Astrocyte (in vitro differentiated cells and primary cell): ENCODE results near the gene SORT1. TPM values are rescaled to one million over a fixed set of nuclear protein-coding genes. Genes with fewer than 3 reads are reported as not detected.

Experiments
- DNase-seq: peaks from one replicate; pipeline ENCODE4 v3.0.0-alpha.2; 2010; ENCODE audit warnings: low read depth
- FAIRE-seq: peaks from 2 replicates; lab custom pipeline; 2011; peaks lifted over from hg19 to GRCh38; lab: Jason Lieb, UNC
- H2AFZ ChIP-seq: 2 replicates; pipeline ENCODE4 v1.6.0; 2012; ENCODE audit warnings: low read depth, low read length, inconsistent platforms
- H3K27ac ChIP-seq: 2 replicates; pipeline ENCODE4 v1.5.1; 2011; ENCODE audit warnings: low read depth, low read length, inconsistent platforms
- H3K27me3 ChIP-seq: 2 replicates; pipeline ENCODE4 v1.6.0; 2011; ENCODE audit warnings: low read length, inconsistent platforms; ENCODE audit not compliant: insufficient read depth
- H3K36me3 ChIP-seq: 2 replicates; pipeline ENCODE4 v1.5.1; 2011; ENCODE audit warnings: low read length, inconsistent platforms; ENCODE audit not compliant: insufficient read depth
- H3K4me1 ChIP-seq: 2 replicates; pipeline ENCODE4 v1.5.1; 2011; ENCODE audit warnings: low read length, inconsistent platforms; ENCODE audit not compliant: insufficient read depth
- H3K4me2 ChIP-seq: 2 replicates; pipeline ENCODE4 v1.6.0; 2012; ENCODE audit warnings: low read length, inconsistent platforms
- H3K4me3 ChIP-seq: 2 replicates; pipeline ENCODE4 v1.5.1; 2011; ENCODE audit warnings: low read depth, mild to moderate bottlenecking, low read length, inconsistent platforms; ENCODE audit not compliant: insufficient read depth
- H3K79me2 ChIP-seq: 2 replicates; pipeline ENCODE4 v1.6.0; 2012; ENCODE audit warnings: mild to moderate bottlenecking, low read length, inconsistent platforms; ENCODE audit not compliant: insufficient read depth
- H3K9ac ChIP-seq: 2 replicates; pipeline ENCODE4 v1.6.0; 2012; ENCODE audit warnings: mild to moderate bottlenecking, low read length, inconsistent platforms
- H3K9me3 ChIP-seq: 2 replicates; pipeline ENCODE4 v1.5.1; 2012; ENCODE audit warnings: low read depth, mild to moderate bottlenecking, low read length, inconsistent platforms; ENCODE audit not compliant: insufficient read depth
- H4K20me1 ChIP-seq: 2 replicates; pipeline ENCODE4 v1.6.0; 2012; ENCODE audit warnings: low read length, inconsistent platforms; ENCODE audit not compliant: insufficient read depth
- H3K27ac Mint-ChIP-seq: one replicate; pipeline ENCODE4 v1.8.0; 2021; ENCODE audit warnings: mild to moderate bottlenecking, mixed read lengths; ENCODE audit not compliant: unreplicated experiment
- H3K27me3 Mint-ChIP-seq: one replicate; pipeline ENCODE4 v1.8.0; 2021; ENCODE audit warnings: low read depth, mixed read lengths; ENCODE audit not compliant: unreplicated experiment
- H3K36me3 Mint-ChIP-seq: one replicate; pipeline ENCODE4 v1.8.0; 2021; ENCODE audit warnings: low read depth, mixed read lengths; ENCODE audit not compliant: unreplicated experiment
- H3K4me1 Mint-ChIP-seq: one replicate; pipeline ENCODE4 v1.8.0; 2021; ENCODE audit warnings: low read depth, mixed read lengths; ENCODE audit not compliant: unreplicated experiment
- H3K4me3 Mint-ChIP-seq: one replicate; pipeline ENCODE4 v1.8.0; 2021; ENCODE audit warnings: mild to moderate bottlenecking, moderate library complexity, mixed read lengths; ENCODE audit not compliant: unreplicated experiment
- H3K9me3 Mint-ChIP-seq: one replicate; pipeline ENCODE4 v1.8.0; 2021; ENCODE audit warnings: mild to moderate bottlenecking, mixed read lengths; ENCODE audit not compliant: unreplicated experiment
- EZH2 ChIP-seq: IDR thresholded peaks from 2 replicates; pipeline ENCODE4 v1.6.1; 2012; ENCODE audit warnings: mild to moderate bottlenecking, low read length, inconsistent platforms; ENCODE audit not compliant: insufficient read depth
- total RNA-seq: library from RNA; stranded (reverse); gene quantifications from 2 replicates; pipeline ENCODE4 v1.2.1, GENCODE V29; 2021
- TF ChIP-seq, protein P1 (sequence below): IDR thresholded peaks from 2 replicates; pipeline ENCODE4 v1.5.1; 2011; ENCODE audit warnings: low read depth, mild to moderate bottlenecking, inconsistent platforms, low read length, moderate library complexity; ENCODE audit not compliant: insufficient read depth

The SORT1 gene
- total RNA-seq, 1 donor from 2014 or later: 135 TPM

DNA sequence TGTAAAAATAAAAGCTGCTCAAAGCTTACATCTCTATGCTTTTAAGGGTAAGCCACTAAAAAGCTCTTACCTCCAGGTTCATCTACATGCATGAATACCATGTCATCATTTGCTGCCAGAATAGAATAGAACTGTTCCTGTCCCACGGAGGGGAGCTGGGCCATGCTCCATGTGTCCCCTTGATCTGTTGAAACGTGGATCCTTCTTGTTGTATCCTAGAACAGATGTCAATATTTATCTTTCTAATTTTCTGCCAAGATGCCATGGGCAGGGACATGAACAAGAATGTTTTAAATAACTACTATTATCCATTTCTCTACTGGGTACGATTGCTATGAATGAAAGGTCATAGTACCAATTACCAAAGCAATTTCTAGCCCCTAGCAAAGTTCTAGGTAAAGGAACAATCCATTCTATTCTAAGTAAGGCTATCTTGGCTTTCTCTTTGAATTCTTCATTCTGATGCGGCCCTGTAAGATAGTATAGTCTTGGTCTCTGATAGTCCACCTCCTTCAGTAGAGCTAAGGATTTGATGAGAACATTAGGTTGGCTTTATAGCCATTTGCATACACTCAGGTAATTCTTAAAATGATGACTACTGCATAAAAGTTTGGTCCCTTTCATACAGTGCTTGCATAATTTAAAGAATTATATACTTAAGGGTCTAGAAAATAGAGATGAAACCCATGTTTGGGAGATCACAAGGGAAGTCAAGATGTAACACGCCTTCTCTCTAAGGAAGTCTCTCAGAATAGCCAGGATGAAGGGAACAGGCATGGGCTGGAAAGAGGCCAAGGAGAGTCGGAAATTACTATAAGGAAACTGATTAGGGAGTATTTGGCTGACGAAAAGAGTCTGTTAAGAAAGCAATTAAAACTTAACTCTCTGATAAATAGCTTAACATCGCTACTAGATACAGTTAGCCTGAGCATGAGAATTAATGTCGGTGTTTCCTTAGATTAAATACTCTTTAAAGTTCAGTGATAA is 55.5 kb downstream of the SORT1 start:
- Histone ChIP-seq H3K9me3 (no peaks in the 10 kb centered on the region), H3K79me2 (no peaks in the 10 kb centered on the region), H3K36me3 (peaks cover 37% of the 10 kb centered on the region), H3K27ac (no peak overlapping the region), H3K4me1 (no peaks in the 10 kb centered on the region), H4K20me1 (no peaks in the 10 kb centered on the region), H3K4me2 (no peak overlapping the region), H3K27me3 (no peaks in the 10 kb centered on the region), H2AFZ (no peak overlapping the region), H3K9ac (no peak overlapping the region), H3K4me3 (no peak overlapping the region)
- no peak for FAIRE-seq
- Mint-ChIP-seq H3K27ac (no peak overlapping the region), H3K36me3 (peaks cover 21% of the 10 kb centered on the region), H3K9me3 (no peaks in the 10 kb centered on the region), H3K4me3 (no peak overlapping the region), H3K4me1 (no peaks in the 10 kb centered on the region), H3K27me3 (no peaks in the 10 kb centered on the region)
- no peak for DNase-seq
- TF ChIP-seq, protein P1, sequence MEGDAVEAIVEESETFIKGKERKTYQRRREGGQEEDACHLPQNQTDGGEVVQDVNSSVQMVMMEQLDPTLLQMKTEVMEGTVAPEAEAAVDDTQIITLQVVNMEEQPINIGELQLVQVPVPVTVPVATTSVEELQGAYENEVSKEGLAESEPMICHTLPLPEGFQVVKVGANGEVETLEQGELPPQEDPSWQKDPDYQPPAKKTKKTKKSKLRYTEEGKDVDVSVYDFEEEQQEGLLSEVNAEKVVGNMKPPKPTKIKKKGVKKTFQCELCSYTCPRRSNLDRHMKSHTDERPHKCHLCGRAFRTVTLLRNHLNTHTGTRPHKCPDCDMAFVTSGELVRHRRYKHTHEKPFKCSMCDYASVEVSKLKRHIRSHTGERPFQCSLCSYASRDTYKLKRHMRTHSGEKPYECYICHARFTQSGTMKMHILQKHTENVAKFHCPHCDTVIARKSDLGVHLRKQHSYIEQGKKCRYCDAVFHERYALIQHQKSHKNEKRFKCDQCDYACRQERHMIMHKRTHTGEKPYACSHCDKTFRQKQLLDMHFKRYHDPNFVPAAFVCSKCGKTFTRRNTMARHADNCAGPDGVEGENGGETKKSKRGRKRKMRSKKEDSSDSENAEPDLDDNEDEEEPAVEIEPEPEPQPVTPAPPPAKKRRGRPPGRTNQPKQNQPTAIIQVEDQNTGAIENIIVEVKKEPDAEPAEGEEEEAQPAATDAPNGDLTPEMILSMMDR: no peak
- no peak for TF ChIP-seq EZH2

DNA sequence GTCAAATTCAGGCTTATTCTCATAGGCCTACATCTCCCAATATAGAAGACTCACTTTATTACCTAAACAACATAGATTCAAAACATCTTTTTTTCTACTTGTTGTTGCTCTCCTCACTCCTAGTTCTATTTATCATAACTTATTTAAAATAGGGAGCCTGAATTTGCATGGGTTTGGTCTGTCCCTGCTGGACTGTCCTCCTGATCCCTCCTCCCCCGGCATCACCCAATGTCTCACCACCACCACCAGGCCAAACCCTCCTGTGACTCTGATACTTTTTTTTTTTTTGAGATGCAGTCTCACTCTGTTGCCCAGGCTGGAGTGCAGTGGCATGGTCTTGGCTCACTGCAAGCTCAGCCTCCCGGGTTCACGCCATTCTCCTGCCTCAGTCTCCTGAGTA is 59.1 kb downstream of the SORT1 start:
- Histone ChIP-seq H3K4me1 (no peaks in the 10 kb centered on the region), H3K9ac (no peak overlapping the region), H3K36me3 (peaks cover 32% of the 10 kb centered on the region), H3K4me3 (no peak overlapping the region), H3K27me3 (no peaks in the 10 kb centered on the region), H3K79me2 (no peaks in the 10 kb centered on the region), H3K4me2 (no peak overlapping the region), H3K9me3 (no peaks in the 10 kb centered on the region), H4K20me1 (no peaks in the 10 kb centered on the region), H2AFZ (no peak overlapping the region), H3K27ac (no peak overlapping the region)
- no peak overlapping the region for H3K4me3 Mint-ChIP-seq
- no peaks in the 10 kb centered on the region for H3K27me3 Mint-ChIP-seq
- no peaks in the 10 kb centered on the region for H3K4me1 Mint-ChIP-seq
- peaks cover 26% of the 10 kb centered on the region for H3K36me3 Mint-ChIP-seq
- no peak overlapping the region for H3K27ac Mint-ChIP-seq
- H3K9me3 Mint-ChIP-seq: no peaks in the 10 kb centered on the region
- no peak for FAIRE-seq
- TF ChIP-seq, protein P1: no peak
- TF ChIP-seq EZH2: no peak
- DNase-seq: no peak

DNA sequence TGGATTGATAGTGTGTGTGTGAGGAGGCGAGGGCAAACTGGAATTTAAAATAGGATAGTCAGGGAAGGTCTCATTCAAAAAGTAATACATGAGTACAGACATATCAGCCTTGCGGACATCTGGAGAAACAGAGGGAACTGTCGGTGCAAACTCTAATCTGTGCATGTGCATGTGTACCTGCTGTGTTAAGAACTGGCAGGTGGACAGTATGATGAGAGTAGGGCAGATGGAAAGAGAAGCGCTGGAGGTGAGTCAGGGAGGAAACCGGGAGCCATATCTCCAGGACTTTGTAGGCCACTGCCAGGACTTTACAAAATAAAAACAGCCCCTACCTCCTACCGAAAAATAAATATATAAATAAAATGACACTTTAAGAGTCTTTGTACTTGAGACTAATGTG is 59.6 kb downstream of the SORT1 start:
- Mint-ChIP-seq H3K9me3 (no peaks in the 10 kb centered on the region), H3K27ac (no peak overlapping the region), H3K36me3 (peaks cover 28% of the 10 kb centered on the region), H3K4me3 (no peak overlapping the region), H3K27me3 (no peaks in the 10 kb centered on the region), H3K4me1 (no peaks in the 10 kb centered on the region)
- no peaks in the 10 kb centered on the region for H3K27me3 ChIP-seq
- no peaks in the 10 kb centered on the region for H3K9me3 ChIP-seq
- H2AFZ ChIP-seq: no peak overlapping the region
- H3K27ac ChIP-seq: no peak overlapping the region
- no peak for FAIRE-seq
- H3K4me2 ChIP-seq: no peak overlapping the region
- H4K20me1 ChIP-seq: no peaks in the 10 kb centered on the region
- H3K36me3 ChIP-seq: peaks cover 32% of the 10 kb centered on the region
- no peak overlapping the region for H3K4me3 ChIP-seq
- no peaks in the 10 kb centered on the region for H3K4me1 ChIP-seq
- DNase-seq: no peak
- H3K9ac ChIP-seq: no peak overlapping the region
- TF ChIP-seq, protein P1: no peak
- no peaks in the 10 kb centered on the region for H3K79me2 ChIP-seq
